Smooth muscle cell (in vitro differentiated cells): ENCODE results near the gene APCDD1. TPM values are rescaled to one million over a fixed set of nuclear protein-coding genes. Genes with fewer than 3 reads are reported as not detected.
"Not testable (repeated sequence)": the region's sequence is repeated elsewhere in the genome, so short reads cannot be mapped to it uniquely, and the experiment has no call there.

Experiments
- DNase-seq: peaks from one replicate; lab custom pipeline; 2025; ENCODE audit not compliant: unreplicated experiment; lab: John Stamatoyannopoulos, UW
- H2AFZ ChIP-seq: fragments of 200-600 bp; sonication (generic); 2 replicates; pipeline ENCODE4 v1.6.0; 2016; ENCODE audit warnings: antibody characterized with exemption, low read depth, mild to moderate bottlenecking
- H3F3A ChIP-seq: fragments of 200-600 bp; sonication (generic); 2 replicates; pipeline ENCODE4 v1.6.0; 2017; ENCODE audit warnings: antibody characterized with exemption, low read depth
- H3K27ac ChIP-seq: fragments of 200-600 bp; sonication (generic); 2 replicates; pipeline ENCODE4 v1.5.1; 2016; ENCODE audit warnings: low read depth, mild to moderate bottlenecking
- H3K27me3 ChIP-seq: fragments of 200-600 bp; sonication (generic); 2 replicates; pipeline ENCODE4 v1.6.1; 2016; ENCODE audit warnings: low read depth, mild to moderate bottlenecking
- H3K36me3 ChIP-seq: fragments of 200-600 bp; sonication (generic); 2 replicates; pipeline ENCODE4 v1.5.1; 2016; ENCODE audit warnings: low read depth
- H3K4me1 ChIP-seq: fragments of 200-600 bp; sonication (generic); 2 replicates; pipeline ENCODE4 v1.5.1; 2016; ENCODE audit warnings: low read depth
- H3K4me2 ChIP-seq: fragments of 200-600 bp; sonication (generic); 2 replicates; pipeline ENCODE4 v1.6.0; 2016; ENCODE audit warnings: mild to moderate bottlenecking
- H3K4me3 ChIP-seq: fragments of 200-600 bp; sonication (generic); 2 replicates; pipeline ENCODE4 v1.5.1; 2016; ENCODE audit warnings: mild to moderate bottlenecking
- H3K79me2 ChIP-seq: fragments of 200-600 bp; sonication (generic); 2 replicates; pipeline ENCODE4 v1.6.0; 2016; ENCODE audit warnings: low read depth, mild to moderate bottlenecking
- H3K9ac ChIP-seq: fragments of 200-600 bp; sonication (generic); 2 replicates; pipeline ENCODE4 v1.6.0; 2016; ENCODE audit warnings: low read depth
- H3K9me3 ChIP-seq: fragments of 200-600 bp; sonication (generic); replicated peaks from 2 replicates; pipeline ENCODE4 v1.5.1; 2016; ENCODE audit warnings: low read depth
- H4K20me1 ChIP-seq: fragments of 200-600 bp; sonication (generic); 2 replicates; pipeline ENCODE4 v1.6.0; 2016; ENCODE audit warnings: low read depth
- CTCF ChIP-seq: fragments of 200-600 bp; sonication (generic); IDR thresholded peaks from 2 replicates; pipeline ENCODE4 v1.5.1; 2017; ENCODE audit warnings: borderline replicate concordance, mild to moderate bottlenecking, antibody characterized with exemption; ENCODE audit not compliant: insufficient read depth, poor library complexity, severe bottlenecking
- WGBS: methylation state at CpG from one replicate; pipeline ENCODE4 v1.1.7; 2016; ENCODE audit warnings: low lambda C conversion rate; 5-methylcytosine and 5-hydroxymethylcytosine counted together
- polyA plus RNA-seq: library from polyadenylated mRNA; unstranded; fragments of >200 nt; fragmentation: Nextera tagmentation; extraction: Ambion mirVana; gene quantifications from 2 replicates; pipeline ENCODE4 v1.2.1, GENCODE V29; 2016
- total RNA-seq: library from RNA; depleted of rRNA; stranded (reverse); fragments of >200 nt; gene quantifications from 2 replicates; pipeline ENCODE4 v1.2.3, GENCODE V29; 2014

Gene APCDD1
- total and polyA plus RNA-seq, 2 experiments from 2014 or later = 17.3 to 23.1 TPM

GRCh38 chr18:10537765-10538164 lies 83.3 kb downstream of the APCDD1 start:
- DNase-seq = no peak
- no peak for TF ChIP-seq CTCF
- H3K36me3 ChIP-seq = peaks cover 27% of the 10 kb centered on the region

GRCh38 chr18:10539124-10539523 lies 84.7 kb downstream of the APCDD1 start:
- H3K27ac ChIP-seq, H3K9ac ChIP-seq, H3K4me1 ChIP-seq, H3F3A ChIP-seq, H2AFZ ChIP-seq, DNase-seq, H3K9me3 ChIP-seq, H3K4me3 ChIP-seq, H3K27me3 ChIP-seq, H3K4me2 ChIP-seq: not testable (repeated sequence)
- 95% methylated on average over 5 of the region's 5 CpGs for WGBS
- Histone ChIP-seq H3K79me2 (peaks cover 28% of the 10 kb centered on the region), H3K36me3 (peaks cover 27% of the 10 kb centered on the region), H4K20me1 (peaks cover 67% of the 10 kb centered on the region)

More at GRCh38 chr18:10537765-10538164, 83.3 kb downstream of the APCDD1 start:
- 98% methylated on average over 2 of the region's 2 CpGs for WGBS
- H3K27me3 ChIP-seq = no peaks in the 10 kb centered on the region
- no peak overlapping the region for H3K4me2 ChIP-seq
- no peak overlapping the region for H3K4me3 ChIP-seq
- peaks cover 42% of the 10 kb centered on the region for H3K79me2 ChIP-seq
- no peak overlapping the region for H3K9ac ChIP-seq
- no peaks in the 10 kb centered on the region for H3F3A ChIP-seq
- no peak overlapping the region for H2AFZ ChIP-seq
- H4K20me1 ChIP-seq = peaks cover 67% of the 10 kb centered on the region
- H3K4me1 ChIP-seq = no peaks in the 10 kb centered on the region
- H3K27ac ChIP-seq = no peak overlapping the region
- no peaks in the 10 kb centered on the region for H3K9me3 ChIP-seq

Other genes starting within 250 kb of the APCDD1 start
- 57.4 and 62.9 TPM in 2 replicates for gene NAPG, start 71.4 kb downstream of the APCDD1 start, total RNA-seq
- 30.2 and 33.7 TPM in 2 replicates for gene NAPG, start 71.4 kb downstream of the APCDD1 start, polyA plus RNA-seq